Ramos (cell line): ENCODE results near the gene SRRT.

Source experiments
- in situ Hi-C: fragments of 300-500 bp; cut with MboI; formaldehyde crosslinking; loops from one replicate; pipeline ENCODE4 v1.14.3; 2022; ENCODE audit warnings: low sequenced_read_pairs; ENCODE audit not compliant: unreplicated experiment

The SRRT gene

GRCh38 chr7:100878013-100878412, 3.1 kb downstream of the SRRT start:
- in situ Hi-C loops, result no loop called here

GRCh38 chr7:100878685-100879084, 3.8 kb downstream of the SRRT start:
- in situ Hi-C loops, result no loop called here

GRCh38 chr7:100879685-100880261, 4.9 kb downstream of the SRRT start:
- in situ Hi-C loops, result no loop called here

- in situ Hi-C loops, result no loop called here
Measured at GRCh38 chr7:100880645-100881044, 5.7 kb downstream of the SRRT start.

GRCh38 chr7:100881136-100881535, 6.2 kb downstream of the SRRT start:
- in situ Hi-C loops, result no loop called here

GRCh38 chr7:100882201-100882600, 7.3 kb downstream of the SRRT start:
- in situ Hi-C loops, result no loop called here

GRCh38 chr7:100882785-100883526, 8.1 kb downstream of the SRRT start:
- in situ Hi-C loops, result no loop called here

- in situ Hi-C loops, result no loop called here
Measured at GRCh38 chr7:100884736-100885439, 10.0 kb downstream of the SRRT start.

- in situ Hi-C loops, result no loop called here
Measured at GRCh38 chr7:100885440-100886141, 10.7 kb downstream of the SRRT start.

- in situ Hi-C loops, result no loop called here
Measured at GRCh38 chr7:100886142-100886935, 11.4 kb downstream of the SRRT start.

GRCh38 chr7:100886936-100887515, 12.1 kb downstream of the SRRT start:
- in situ Hi-C loops, result no loop called here

- in situ Hi-C loops, result no loop called here
Measured at GRCh38 chr7:100887516-100888290, 12.8 kb downstream of the SRRT start.

GRCh38 chr7:100888291-100888987, 13.5 kb downstream of the SRRT start:
- in situ Hi-C loops, result no loop called here

GRCh38 chr7:100888988-100889750, 14.3 kb downstream of the SRRT start, which contains the start of gene UFSP1:
Gene UFSP1 (minus strand): TSS chr7:100889715. CDS start chr7:100889271, 444 bp downstream.
- in situ Hi-C loops, result no loop called here

- in situ Hi-C loops, result loop anchor here (5.0 to 10.0 kb wide), 2 partner anchors 176 to 404 kb away; no protein-coding TSS in a partner anchor
Measured at GRCh38 chr7:100890653-100891567, 16.0 kb downstream of the SRRT start.

GRCh38 chr7:100891568-100892247, 16.8 kb downstream of the SRRT start:
- in situ Hi-C loops, result loop anchor here (5.0 to 10.0 kb wide), 2 partner anchors 176 to 403 kb away; no protein-coding TSS in a partner anchor
